ENCODE results near the gene ZNF697.
"Not testable (repeated sequence)": the region's sequence is repeated elsewhere in the genome, so short reads cannot be mapped to it uniquely, and the experiment has no call there.

The ZNF697 gene

GRCh38 chr1:119626841-119627240 lies 21.2 kb downstream of the ZNF697 start:
- H3K4me3 ChIP-seq (ENCODE audit: low read length): no peak overlapping the region

GRCh38 chr1:119626011-119626545 lies 22.0 kb downstream of the ZNF697 start:
- Histone ChIP-seq H3K9me3 (ENCODE audit: control insufficient read depth, low read length) (no peaks in the 10 kb centered on the region), H3K4me1 (ENCODE audit: control insufficient read depth, insufficient read depth, low read length) (peaks cover 24% of the 10 kb centered on the region), H3K27me3 (replicated peaks; ENCODE audit: control insufficient read depth, insufficient read depth, low read length) (no peaks in the 10 kb centered on the region), H3K36me3 (ENCODE audit: control insufficient read depth, insufficient read depth, low read length, severe bottlenecking) (peaks cover 19% of the 10 kb centered on the region), H3K9ac (ENCODE audit: low read length) (no peak overlapping the region), H3K4me3 (ENCODE audit: low read length) (no peak overlapping the region)
- DNase-seq (ENCODE audit: low read depth): peak; percentile 10

More at GRCh38 chr1:119626841-119627240, 21.2 kb downstream of the ZNF697 start:
- Histone ChIP-seq H3K4me1 (ENCODE audit: control insufficient read depth, insufficient read depth, low read length) (peaks cover 26% of the 10 kb centered on the region), H3K9me3 (ENCODE audit: control insufficient read depth, low read length) (no peaks in the 10 kb centered on the region), H3K9ac (ENCODE audit: low read length) (peak overlapping the region; percentile 16), H3K27me3 (replicated peaks; ENCODE audit: control insufficient read depth, insufficient read depth, low read length) (no peaks in the 10 kb centered on the region), H3K36me3 (ENCODE audit: control insufficient read depth, insufficient read depth, low read length, severe bottlenecking) (peaks cover 19% of the 10 kb centered on the region)
- DNase-seq (ENCODE audit: low read depth): peak; percentile 45

- H3K9me3 ChIP-seq (ENCODE audit: control insufficient read depth, low read length): no peaks in the 10 kb centered on the region
- H3K4me1 ChIP-seq (ENCODE audit: control insufficient read depth, insufficient read depth, low read length): peaks cover 20% of the 10 kb centered on the region
- H3K27me3 ChIP-seq (replicated peaks; ENCODE audit: control insufficient read depth, insufficient read depth, low read length): no peaks in the 10 kb centered on the region
- H3K9ac ChIP-seq (ENCODE audit: low read length): no peak overlapping the region
- H3K36me3 ChIP-seq (ENCODE audit: control insufficient read depth, insufficient read depth, low read length, severe bottlenecking): peaks cover 24% of the 10 kb centered on the region
- no peak overlapping the region for H3K4me3 ChIP-seq (ENCODE audit: low read length)
- DNase-seq (ENCODE audit: low read depth): no peak
Observed at GRCh38 chr1:119623678-119624077, 24.4 kb downstream of the ZNF697 start.

DNA sequence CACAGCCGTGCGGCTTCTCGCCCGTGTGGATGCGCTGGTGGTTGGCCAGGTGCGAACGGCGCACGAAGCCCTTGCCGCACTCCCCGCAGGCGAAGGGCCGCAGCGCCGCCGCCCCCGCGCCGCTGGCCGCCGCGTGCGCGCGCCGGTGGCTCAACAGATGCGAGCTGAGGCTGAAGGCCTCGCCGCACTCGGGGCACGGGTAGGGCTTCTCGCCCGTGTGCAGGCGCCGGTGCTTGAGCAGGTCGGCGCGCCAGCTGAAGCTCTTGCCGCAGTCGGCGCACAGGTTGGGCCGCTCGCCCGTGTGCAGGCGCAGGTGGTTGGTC lies 24.9 kb downstream of the ZNF697 start:
- Histone ChIP-seq H3K36me3 (ENCODE audit: control insufficient read depth, insufficient read depth, low read length, severe bottlenecking) (peaks cover 24% of the 10 kb centered on the region), H3K9ac (ENCODE audit: low read length) (no peak overlapping the region)
- DNase-seq (ENCODE audit: low read depth): no peak

DNA sequence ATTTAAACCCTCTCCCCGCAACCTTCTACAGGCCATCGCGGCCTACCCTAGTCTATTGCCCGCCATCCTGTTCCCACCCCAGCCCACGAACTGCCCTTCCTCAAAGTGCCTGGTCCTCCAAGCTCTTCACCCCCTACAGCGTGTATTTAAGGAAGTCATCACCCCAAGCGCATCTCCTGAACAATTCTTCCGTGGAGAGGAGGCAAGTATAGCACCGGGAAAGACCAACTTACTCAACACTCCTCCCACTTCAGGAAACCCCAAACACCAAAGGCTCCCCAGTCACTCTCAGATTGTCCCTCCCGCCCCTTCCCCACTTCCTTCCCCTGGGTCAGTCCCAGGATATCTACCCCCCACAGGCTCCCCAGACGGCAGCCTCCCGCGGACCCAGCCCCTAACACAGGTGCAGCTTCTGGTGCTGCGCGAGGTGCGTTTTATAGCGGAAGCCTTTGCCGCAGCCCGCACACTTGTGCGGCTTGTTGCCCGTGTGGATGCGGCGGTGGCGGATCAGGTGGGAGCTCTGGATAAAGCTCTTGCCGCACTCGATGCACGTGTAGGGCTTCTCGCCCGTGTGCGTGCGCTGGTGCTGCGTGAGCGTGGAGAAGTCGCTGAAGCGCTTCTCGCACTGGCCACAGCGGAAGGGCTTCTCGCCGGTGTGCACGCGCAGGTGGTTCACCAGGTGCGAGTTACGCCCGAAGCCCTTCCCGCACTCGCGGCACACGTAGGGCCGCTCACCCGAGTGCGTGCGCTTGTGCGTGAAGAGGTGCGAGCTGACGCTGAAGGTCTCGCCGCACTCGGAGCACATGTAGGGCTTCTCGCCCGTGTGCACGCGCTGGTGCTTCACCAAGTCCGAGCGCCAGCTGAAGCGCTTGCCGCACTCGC lies 25.5 kb downstream of the ZNF697 start:
- Histone ChIP-seq H3K9me3 (ENCODE audit: control insufficient read depth, low read length) (no peaks in the 10 kb centered on the region), H3K36me3 (ENCODE audit: control insufficient read depth, insufficient read depth, low read length, severe bottlenecking) (peaks cover 24% of the 10 kb centered on the region), H3K4me3 (ENCODE audit: low read length) (no peak overlapping the region), H3K4me1 (ENCODE audit: control insufficient read depth, insufficient read depth, low read length) (peaks cover 22% of the 10 kb centered on the region), H3K27me3 (replicated peaks; ENCODE audit: control insufficient read depth, insufficient read depth, low read length) (no peaks in the 10 kb centered on the region), H3K9ac (ENCODE audit: low read length) (no peak overlapping the region)
- no peak for DNase-seq (ENCODE audit: low read depth)

More for the DNA sequence above, 24.9 kb downstream of the ZNF697 start:
- no peak overlapping the region for H3K4me3 ChIP-seq (ENCODE audit: low read length)
- H3K9me3 ChIP-seq (ENCODE audit: control insufficient read depth, low read length): no peaks in the 10 kb centered on the region
- H3K4me1 ChIP-seq (ENCODE audit: control insufficient read depth, insufficient read depth, low read length): peaks cover 21% of the 10 kb centered on the region
- no peaks in the 10 kb centered on the region for H3K27me3 ChIP-seq (replicated peaks; ENCODE audit: control insufficient read depth, insufficient read depth, low read length)

GRCh38 chr1:119621705-119622104 lies 26.4 kb downstream of the ZNF697 start:
- Histone ChIP-seq H3K9me3 (ENCODE audit: control insufficient read depth, low read length) (no peaks in the 10 kb centered on the region), H3K36me3 (ENCODE audit: control insufficient read depth, insufficient read depth, low read length, severe bottlenecking) (peaks cover 24% of the 10 kb centered on the region), H3K4me3 (ENCODE audit: low read length) (no peak overlapping the region), H3K27me3 (replicated peaks; ENCODE audit: control insufficient read depth, insufficient read depth, low read length) (no peaks in the 10 kb centered on the region), H3K9ac (ENCODE audit: low read length) (no peak overlapping the region), H3K4me1 (ENCODE audit: control insufficient read depth, insufficient read depth, low read length) (peaks cover 13% of the 10 kb centered on the region)
- no peak for DNase-seq (ENCODE audit: low read depth)

DNA sequence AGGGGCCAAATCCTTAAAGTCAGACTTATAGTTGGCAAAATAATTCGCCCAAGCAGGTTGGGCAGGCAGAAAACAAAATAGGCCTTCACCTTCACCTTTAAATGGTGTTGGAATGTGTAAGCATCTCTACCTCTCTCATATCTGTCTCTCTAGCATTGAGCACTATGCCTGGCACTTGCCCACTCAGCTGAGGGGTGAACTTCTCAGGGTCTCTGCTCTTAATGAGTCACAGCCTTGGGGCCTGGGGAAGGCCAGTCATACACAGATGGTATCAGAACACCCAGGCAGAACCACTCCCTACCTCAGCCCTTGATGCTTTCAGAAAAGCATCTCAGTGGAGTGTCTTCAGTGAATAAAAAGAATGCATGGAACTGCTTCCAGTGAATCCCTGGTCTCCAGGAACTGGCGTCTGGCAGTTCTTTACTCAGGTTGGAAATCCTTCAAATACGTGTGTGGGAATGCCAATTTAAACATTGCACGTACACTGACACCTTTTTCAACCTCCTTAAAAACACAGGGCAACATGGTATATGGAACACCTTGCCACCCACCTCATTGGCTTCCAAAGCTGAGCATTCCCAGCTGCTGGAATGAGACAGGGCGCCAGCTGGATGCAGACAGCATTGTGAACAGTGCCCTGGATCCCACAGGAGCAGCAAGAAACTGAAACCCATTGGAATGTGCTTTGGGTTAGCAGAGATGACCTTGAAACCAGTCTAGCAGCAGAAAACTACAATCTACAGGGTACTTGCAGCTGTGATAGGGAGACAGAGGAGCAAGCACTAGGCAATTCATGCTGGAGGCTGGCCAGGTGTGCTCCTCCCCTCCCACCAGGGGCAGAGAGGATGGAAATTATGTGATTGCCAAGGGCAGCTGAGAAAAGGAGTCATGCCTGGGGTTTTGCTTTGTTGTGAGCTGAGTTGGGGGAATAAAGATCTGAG lies 30.0 kb downstream of the ZNF697 start:
- Histone ChIP-seq H3K4me1 (ENCODE audit: control insufficient read depth, insufficient read depth, low read length) (peaks cover 6% of the 10 kb centered on the region), H3K27me3 (replicated peaks; ENCODE audit: control insufficient read depth, insufficient read depth, low read length) (no peaks in the 10 kb centered on the region), H3K36me3 (ENCODE audit: control insufficient read depth, insufficient read depth, low read length, severe bottlenecking) (peaks cover 13% of the 10 kb centered on the region), H3K9me3 (ENCODE audit: control insufficient read depth, low read length) (no peaks in the 10 kb centered on the region), H3K9ac (ENCODE audit: low read length) (no peak overlapping the region), H3K4me3 (ENCODE audit: low read length) (no peak overlapping the region)
- no peak for DNase-seq (ENCODE audit: low read depth)

GRCh38 chr1:119616748-119617147 lies 31.3 kb downstream of the ZNF697 start:
- H3K4me3 ChIP-seq (ENCODE audit: low read length); H3K4me1 ChIP-seq (ENCODE audit: control insufficient read depth, insufficient read depth, low read length); H3K9me3 ChIP-seq (ENCODE audit: control insufficient read depth, low read length); DNase-seq (ENCODE audit: low read depth); H3K9ac ChIP-seq (ENCODE audit: low read length); H3K27me3 ChIP-seq (replicated peaks; ENCODE audit: control insufficient read depth, insufficient read depth, low read length); H3K36me3 ChIP-seq (ENCODE audit: control insufficient read depth, insufficient read depth, low read length, severe bottlenecking): not testable (repeated sequence)

DNA sequence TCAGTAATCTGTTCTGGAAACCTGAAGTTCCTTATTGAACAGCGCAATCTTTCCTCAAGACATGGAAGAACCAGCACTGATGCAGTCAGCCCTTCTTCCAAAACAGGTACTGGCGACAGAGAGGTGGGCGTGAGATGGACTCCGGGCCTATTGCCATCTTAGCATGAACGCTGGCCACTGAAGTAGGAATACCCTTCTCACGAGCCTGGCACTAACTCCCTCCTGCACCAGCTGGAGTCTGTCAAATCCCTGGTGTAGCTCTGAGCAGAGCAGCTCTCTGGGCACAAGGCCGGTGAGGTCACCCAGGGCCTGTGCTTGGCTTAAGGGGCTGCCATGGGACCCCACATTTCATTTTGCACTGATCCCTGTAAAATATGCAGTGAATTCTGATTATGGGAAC lies 33.0 kb downstream of the ZNF697 start:
- H3K4me3 ChIP-seq (ENCODE audit: low read length); H3K36me3 ChIP-seq (ENCODE audit: control insufficient read depth, insufficient read depth, low read length, severe bottlenecking); H3K4me1 ChIP-seq (ENCODE audit: control insufficient read depth, insufficient read depth, low read length); H3K9ac ChIP-seq (ENCODE audit: low read length); H3K27me3 ChIP-seq (replicated peaks; ENCODE audit: control insufficient read depth, insufficient read depth, low read length); DNase-seq (ENCODE audit: low read depth); H3K9me3 ChIP-seq (ENCODE audit: control insufficient read depth, low read length): not testable (repeated sequence)

- peak; percentile 94 for DNase-seq (ENCODE audit: low read depth)
- H3K9me3 ChIP-seq (ENCODE audit: control insufficient read depth, low read length): no peaks in the 10 kb centered on the region
- peaks cover 3% of the 10 kb centered on the region for H3K4me1 ChIP-seq (ENCODE audit: control insufficient read depth, insufficient read depth, low read length)
- no peak overlapping the region for H3K9ac ChIP-seq (ENCODE audit: low read length)
- H3K27me3 ChIP-seq (replicated peaks; ENCODE audit: control insufficient read depth, insufficient read depth, low read length): peaks cover 13% of the 10 kb centered on the region
- H3K4me3 ChIP-seq (ENCODE audit: low read length): no peak overlapping the region
- no peaks in the 10 kb centered on the region for H3K36me3 ChIP-seq (ENCODE audit: control insufficient read depth, insufficient read depth, low read length, severe bottlenecking)
Observed at GRCh38 chr1:119613769-119614720, 34.0 kb downstream of the ZNF697 start.

Data from adipocyte (in vitro differentiated cells).